Stimulated activated CD8-positive, alpha-beta memory T cell treated with anti-CD3 and anti-CD28 coated beads, Interleukin-7, amount 100 ng/mL, for 4 hours (primary cell): ENCODE measurements around the gene RPE65.
A peak's percentile ranks its signal among the peaks of the same experiment; 100 is the strongest.
"Not testable (repeated sequence)": the region's sequence is repeated elsewhere in the genome, so short reads cannot be mapped to it uniquely, and the experiment has no call there.

Experiments used
- DNase-seq, 2 donors: peaks; one replicate each; pipeline ENCODE4 v3.0.0-alpha.2; 2020; ENCODE audit warnings: low read depth in 2 of 2

The RPE65 gene

GRCh38 chr1:68449901-68450300, at the start of gene RPE65:
Gene RPE65 (minus strand): TSS chr1:68449954. CDS start chr1:68449905, 49 bp downstream.
- DNase-seq, result no peak

DNA sequence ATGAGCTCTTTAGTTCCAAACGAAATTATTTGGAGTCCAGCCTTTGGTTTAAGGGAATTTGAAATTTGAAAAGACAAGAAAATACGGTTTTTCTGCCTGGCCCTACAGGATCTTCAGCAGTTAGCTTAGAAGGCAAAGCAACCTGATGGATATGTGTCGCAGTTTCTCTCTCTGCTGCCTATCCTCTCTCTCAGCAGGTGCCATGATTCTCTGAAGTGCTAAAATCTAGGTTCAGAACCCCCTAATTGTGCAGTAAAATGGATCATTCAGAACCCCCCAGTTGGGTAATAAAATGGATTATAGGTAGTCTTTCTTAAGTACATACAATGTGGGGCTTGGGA, 47.6 kb upstream of the RPE65 start:
- no peak for DNase-seq

DNA sequence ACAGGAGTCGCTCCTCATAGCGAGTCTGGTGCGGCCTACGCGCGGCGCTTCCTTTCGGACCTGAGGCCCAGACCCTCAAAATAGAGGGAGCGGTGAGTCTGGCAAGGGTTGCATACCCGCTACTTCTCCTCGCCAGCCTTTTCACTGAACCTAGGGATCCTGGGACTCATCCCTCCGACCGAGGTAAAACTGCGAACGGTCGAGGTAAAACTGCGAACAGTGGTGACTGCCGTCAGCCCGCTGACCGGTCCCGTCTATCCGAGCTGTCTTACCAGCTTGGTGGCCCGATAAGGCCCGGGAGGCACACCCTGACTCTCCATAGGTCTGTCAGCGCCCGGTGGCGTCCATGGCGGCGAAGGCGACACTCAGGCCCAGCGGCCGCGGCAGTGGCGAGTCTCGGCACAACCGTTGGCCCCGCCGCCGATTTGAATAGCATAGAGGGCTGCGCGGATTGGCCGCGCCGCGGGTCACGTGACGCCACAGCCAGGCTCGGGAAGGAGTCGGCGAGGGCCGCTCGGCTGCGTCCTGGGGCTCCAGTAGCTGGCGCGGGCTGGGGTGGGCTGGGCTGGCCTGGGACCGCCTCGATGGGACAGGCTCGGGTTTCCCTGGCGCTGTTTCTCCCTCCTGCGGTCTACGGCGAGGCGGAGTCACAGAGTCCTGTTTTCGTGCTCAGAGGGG, 47.1 kb upstream of the RPE65 start, which contains the start of gene DEPDC1:
DEPDC1 (minus strand) TSS at position 403 of the 678 bp plus-strand sequence; CDS start at position 320, 83 bp downstream.
- DNase-seq, result peak; percentile 43 to 60

DNA sequence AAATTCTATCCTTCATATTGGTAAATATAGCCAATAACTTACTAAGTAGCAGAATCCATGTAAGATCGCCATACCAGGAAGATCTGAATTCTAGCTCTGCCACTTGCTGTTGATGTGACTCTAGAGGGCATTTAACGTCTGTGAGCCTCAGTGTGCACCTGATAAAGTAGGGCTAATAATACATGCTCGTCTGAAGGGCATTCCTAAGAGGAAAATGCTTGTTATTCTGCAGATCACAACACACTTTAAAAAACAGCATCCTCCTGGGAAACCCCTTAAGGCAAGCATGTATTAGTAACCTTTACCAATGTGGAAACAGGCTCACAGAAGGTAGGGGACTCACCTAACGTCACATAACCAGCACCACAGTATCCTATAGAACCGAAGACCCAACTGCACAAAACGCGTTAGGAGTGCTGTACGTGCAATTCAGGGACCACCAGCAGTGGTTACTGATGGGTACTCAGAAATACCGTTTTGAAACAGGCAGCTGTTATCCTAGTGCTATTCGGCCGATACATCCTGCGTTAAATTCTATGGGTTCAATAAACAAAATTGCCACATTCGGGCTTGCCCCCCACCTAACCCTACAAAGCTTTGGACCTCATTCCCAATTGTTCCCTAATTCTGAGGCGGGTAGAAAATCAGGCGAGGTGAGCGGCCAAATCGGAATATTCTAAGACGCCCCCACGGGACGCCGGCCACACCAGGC, 46.4 kb upstream of the RPE65 start:
- DNase-seq, result no peak

- DNase-seq, result no peak
Measured at GRCh38 chr1:68495532-68495931, 45.8 kb upstream of the RPE65 start.

- DNase-seq, result no peak
Measured at GRCh38 chr1:68493193-68493592, 43.4 kb upstream of the RPE65 start.

GRCh38 chr1:68492255-68492654, 42.5 kb upstream of the RPE65 start:
- not testable (repeated sequence) for DNase-seq

DNA sequence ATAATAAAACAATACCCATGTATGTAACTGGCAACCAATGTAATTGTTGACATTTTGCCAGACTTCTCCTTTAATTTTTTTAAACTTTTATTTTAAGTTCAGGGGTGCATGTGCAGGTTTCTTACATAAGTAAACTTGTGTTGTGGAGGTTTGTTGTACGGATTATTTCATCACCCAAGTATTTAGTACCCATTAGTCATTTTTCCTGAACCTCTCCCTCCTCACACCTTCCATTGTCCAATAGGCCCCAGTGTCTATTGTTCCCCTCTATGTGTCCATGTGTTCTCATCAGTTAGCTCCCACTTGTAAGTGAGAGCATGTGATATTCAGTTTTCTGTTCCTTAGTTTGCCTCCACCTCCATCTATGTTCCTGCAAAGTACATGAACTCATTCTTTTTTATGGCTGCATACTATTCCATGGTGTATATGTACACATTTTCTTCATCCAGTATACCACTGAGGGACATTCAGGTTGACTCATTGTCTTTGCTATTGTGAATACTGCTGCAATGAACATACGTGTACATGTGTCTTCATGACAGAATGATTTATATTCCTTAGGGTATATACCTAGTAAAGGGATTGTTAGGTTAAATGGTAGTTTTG, 40.4 kb upstream of the RPE65 start:
- no peak for DNase-seq

GRCh38 chr1:68485431-68486022, 35.8 kb upstream of the RPE65 start:
- DNase-seq, result no peak

- DNase-seq, result no peak
Measured at GRCh38 chr1:68484618-68485017, 34.9 kb upstream of the RPE65 start.

DNA sequence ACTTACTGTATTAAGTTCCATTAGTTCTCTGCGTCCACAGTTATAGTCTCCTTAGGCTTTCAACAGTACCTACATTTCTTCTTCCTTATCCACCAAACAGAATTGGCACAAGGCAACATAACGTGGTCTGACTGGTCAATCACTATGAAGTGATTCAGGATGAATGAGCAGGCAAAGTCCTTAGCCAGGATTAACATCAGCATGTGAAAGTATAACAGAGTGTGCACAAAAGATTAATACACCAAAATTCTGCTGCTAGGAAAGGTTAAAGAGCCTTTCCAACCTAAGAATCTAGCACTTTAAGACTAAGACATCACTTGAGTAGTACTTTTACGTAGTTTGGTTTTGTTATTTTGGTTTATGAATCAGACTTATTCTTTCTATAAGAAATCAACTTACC, 31.3 kb upstream of the RPE65 start:
- DNase-seq, result no peak

GRCh38 chr1:68479501-68479900, 29.7 kb upstream of the RPE65 start:
- DNase-seq, result no peak

DNA sequence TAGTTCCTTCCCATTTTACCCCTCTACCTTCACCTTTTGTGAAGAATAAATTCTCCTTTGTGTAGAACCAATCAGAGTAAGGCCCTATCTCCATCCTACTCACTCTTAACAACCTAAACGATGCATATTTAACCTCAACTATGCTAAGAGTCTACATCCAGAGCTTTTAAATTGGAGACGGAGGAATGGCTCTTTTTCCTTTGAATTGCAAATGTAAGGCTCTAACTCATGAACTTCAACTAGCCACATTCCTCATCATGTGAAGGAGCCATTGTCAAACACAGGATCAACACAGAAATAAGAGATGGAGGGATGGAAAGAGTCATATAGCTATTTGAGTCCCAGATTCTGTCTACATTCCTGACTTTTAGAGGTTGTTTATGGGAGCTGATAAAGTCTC, 28.9 kb upstream of the RPE65 start:
- no peak for DNase-seq

- not testable (repeated sequence) for DNase-seq
Measured at GRCh38 chr1:68476626-68477025, 26.9 kb upstream of the RPE65 start.

DNA sequence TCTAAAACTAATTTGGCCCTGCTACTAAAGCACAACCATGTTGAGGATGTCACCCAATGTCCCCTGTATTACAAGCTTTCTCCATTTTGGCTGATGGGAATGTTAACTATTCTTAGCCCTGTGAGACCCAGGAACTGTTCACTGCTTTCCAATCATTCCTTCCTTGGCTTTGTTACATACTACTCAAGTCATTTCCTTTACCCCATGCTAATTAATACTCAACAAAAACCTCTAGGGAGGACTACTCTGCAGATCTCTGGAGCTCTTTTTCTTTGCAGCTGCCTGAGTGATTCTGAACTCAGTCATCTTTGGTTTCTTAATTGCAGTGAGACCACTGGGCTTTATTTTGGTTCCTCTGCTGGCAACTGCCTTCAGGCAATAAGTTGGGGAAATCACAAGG, 23.3 kb upstream of the RPE65 start:
- DNase-seq, result no peak

DNA sequence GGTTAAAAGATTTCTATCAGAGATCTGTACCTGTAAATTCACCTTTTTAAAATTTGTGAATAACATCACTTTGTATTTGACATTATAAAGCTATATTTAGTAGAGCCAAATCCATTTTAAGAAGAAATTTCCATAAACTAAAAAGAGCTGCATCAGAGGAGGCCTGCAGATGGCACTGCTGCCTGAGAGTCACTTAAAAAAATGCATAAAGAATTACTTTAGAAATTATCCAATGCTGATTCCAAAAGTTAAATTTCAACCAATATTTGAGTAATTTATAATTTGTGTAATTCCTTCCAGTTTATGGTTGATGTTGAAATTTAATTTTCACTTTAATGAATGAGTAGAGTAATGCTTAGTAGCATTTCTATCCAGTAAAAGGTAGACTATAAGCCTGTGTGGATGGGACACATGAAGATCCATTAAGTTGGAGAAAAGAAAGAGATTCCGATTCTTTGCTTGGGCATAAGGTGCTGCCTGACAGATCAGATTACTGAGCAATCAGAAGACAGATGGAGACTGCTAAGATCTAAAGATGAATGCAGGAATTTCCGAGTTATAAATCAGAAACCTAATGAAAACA, 20.7 kb upstream of the RPE65 start:
- DNase-seq, result no peak

- no peak for DNase-seq
Measured at GRCh38 chr1:68464891-68465290, 15.1 kb upstream of the RPE65 start.

DNA sequence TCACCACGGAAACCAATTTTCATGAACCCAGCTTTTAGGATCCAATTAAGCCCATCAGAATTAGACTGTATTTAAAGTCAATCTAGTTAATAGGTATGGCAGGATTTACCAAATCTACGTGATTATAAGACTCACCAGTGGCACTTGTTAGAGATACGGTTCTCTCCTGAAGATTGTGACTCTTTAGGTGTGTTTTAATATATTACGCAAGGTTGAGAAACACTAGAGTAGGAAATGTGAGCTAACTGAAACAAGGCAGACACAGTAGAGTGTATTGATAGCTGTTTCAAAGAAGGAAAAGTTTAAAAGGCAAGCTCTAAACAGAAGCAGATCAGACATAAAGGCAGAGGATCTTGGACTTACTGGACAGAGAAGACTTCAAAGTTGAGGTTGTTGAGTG, 11.2 kb upstream of the RPE65 start:
- DNase-seq, result no peak

DNA sequence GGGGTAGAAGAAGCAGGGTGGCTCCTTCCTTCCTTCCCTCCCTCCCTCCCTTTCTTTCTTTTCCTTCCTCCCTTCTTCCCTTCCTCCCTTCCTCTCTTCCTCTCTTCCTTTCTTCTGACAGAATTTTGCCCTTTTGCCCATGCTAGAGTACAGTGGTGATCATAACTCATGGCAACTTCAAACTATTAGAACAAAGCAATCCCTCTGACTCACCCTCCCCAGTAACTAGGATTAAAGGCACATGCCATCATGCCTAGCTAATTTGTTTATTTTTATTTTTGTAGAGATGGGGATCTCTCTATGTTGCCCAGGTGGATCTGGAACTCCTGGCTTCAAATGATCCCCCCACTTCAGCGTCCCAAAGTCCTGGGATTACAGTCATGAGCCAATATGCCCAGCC, 10.0 kb upstream of the RPE65 start:
- DNase-seq, result no peak

- no peak for DNase-seq
Measured at GRCh38 chr1:68459091-68459490, 9.3 kb upstream of the RPE65 start.

GRCh38 chr1:68456202-68456601, 6.4 kb upstream of the RPE65 start:
- DNase-seq, result no peak

DNA sequence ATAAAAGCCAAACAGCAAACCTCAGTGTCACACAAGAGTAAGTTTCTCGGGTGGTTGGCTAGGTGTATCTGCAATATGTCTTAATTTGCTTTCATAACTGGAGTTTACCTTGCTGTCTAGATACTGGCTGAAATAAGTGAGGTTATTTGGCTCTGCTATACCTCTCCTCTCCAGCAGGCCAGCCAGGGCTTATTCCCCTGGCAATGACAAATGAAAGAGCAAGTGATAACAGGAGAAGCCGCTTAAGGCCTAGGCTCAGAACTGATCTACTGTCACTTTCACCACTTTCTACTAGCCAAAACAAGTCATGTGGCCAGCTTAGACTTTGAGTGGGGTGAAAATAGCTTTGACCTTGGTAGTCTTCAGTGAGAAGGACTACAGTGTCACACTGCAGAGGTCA, 4.8 kb upstream of the RPE65 start:
- no peak for DNase-seq
